Measurements from ENCODE around the gene P2RY2. TPM values are rescaled to one million over a fixed set of nuclear protein-coding genes. Genes with fewer than 3 reads are reported as not detected.
"Not testable (repeated sequence)": the region's sequence is repeated elsewhere in the genome, so short reads cannot be mapped to it uniquely, and the experiment has no call there.

The P2RY2 gene
- total RNA-seq, 1 donor from 2014 or later = 2.3 TPM

DNA sequence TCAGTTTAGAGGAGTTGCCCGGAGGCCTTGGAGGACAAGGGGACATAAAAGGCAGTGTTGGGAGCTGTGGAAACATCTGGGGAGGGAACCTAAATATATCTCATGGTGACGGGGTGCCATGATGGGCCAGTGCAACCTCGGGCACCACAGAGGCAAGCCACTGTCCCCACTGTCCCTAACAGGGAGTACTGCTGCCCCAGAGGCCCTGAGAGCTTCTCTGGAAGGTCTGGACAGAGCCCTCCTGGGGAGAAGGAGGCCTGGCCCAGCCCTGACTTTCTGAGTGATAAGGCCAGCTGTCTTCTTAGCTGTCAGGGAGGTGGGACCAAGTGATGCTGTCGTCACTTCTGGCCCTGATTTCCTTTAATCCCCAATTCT is 48.6 kb downstream of the P2RY2 start:
- DNase-seq (ENCODE audit: low read depth, low spot score) = no peak

DNA sequence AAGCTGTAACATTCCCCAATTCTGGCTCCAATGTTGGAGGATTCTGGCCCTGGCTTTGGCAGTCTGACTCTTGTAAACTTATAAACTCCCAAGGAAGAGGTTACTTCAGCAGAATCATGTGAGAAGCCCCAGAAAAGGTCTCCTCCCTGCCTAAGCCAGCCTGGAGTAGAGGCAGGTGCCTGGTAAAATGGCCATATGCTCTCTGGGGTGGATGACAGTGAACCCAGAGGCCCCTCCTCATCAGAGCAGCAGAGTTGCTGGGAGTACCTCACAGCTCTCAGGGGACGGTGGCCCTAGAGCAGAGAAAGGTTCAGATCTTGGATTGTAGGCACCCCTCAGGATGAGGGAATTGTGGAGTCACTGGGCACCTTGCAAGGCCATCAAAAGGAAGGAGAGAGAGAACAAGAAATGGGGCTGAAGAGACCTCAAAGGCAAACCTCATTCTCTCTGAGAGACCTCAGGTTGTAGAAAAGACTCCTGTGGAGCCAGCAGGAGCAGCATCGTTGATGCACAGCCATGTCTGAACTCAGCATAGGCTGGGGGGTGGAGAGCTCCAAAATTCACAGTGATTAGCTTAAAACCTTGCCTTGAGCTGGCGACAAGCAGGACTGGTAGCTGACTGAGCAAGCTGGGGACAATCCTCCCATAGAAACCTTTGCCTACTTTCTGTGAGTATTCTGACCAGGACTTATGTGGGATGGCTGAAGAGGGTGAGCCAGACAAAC is 49.2 kb downstream of the P2RY2 start:
- DNase-seq (ENCODE audit: low read depth, low spot score) = no peak

DNA sequence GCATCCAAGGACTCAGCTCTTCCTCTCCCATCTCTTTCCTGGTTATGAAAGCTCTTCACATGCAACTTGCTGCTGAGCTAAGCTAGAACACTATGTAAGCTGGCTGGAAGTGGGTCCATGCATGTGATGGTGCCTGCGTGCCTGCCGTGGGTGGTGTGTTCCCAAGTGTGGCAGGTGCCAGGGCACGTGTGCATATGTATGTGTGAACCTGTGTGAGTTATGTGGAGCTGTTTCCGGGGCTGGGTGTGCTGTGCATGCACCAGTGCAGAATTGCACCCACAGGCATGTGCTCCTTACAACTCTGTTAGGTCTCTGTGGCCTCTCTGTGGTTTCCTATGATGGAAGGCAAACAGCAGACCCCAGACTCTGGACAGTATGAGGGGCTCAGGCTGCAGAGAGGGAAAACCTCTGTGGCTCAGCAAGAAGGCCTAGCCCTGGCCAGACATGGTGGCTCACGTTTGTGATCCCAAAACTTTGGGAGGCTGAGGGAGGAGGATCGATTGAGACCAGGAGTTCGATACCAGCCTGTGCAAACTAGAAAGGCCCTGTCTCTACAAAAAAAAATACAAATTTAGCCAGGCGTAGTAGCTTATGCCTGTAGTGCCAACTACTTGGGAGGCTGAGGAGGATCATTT is 49.9 kb downstream of the P2RY2 start:
- no peak for DNase-seq (ENCODE audit: low read depth, low spot score)

DNA sequence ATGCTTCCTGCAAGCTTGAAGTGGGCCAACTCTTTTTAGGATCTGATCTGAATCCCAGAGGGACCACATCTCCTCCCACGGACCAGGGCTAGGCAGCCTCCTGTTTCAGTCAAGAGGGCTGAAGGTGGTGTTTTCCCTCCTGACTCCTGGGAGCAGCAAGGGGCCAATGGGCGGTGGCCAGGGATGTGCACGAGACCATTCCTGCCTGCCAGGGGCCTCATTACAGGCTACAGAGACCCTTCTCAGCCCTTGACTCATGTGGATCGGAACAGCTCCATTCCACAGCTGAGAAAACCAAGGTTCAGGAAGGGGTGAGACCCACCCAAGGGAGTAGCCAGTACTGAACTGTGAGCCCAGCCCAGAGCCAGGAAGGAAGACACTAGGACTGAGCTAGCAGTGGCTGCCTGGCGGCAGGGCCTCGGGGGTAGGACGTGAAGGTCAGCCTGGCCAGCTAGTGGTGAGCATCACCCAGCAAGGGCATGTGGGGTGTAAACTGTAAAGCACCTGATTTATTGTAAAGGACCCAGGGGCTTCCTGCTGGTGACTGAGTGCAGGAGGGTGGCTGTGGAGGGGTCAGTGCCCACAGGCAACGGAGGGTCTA is 50.7 kb downstream of the P2RY2 start:
- DNase-seq (ENCODE audit: low read depth, low spot score) = no peak

DNA sequence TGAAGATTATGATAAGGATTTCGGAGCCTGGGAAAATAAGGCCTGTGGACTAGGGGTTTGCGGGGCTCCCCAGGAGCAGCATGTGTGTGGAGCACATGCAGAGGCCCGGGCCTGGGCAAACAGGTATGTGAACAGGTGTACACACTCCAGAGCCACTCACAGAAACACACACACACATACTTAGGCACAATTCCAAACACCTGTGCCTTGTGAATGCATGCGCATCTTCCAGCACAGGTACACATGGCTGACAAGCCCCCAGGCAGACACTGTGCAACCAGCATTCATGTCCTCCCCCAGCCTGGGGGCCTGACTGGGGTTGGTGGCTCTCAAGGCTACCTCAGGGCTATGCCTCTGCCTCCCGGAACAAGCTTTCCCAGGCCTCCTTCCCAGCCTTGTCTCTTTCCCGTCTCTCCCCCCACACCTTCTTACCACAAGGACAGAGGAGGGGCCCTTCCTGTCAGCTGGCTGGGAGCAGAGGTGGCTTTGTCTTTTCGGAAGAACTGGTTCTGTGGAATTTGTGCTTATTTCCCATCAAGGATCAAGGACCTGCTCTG is 51.5 kb downstream of the P2RY2 start:
- DNase-seq (ENCODE audit: low read depth, low spot score) = no peak

DNA sequence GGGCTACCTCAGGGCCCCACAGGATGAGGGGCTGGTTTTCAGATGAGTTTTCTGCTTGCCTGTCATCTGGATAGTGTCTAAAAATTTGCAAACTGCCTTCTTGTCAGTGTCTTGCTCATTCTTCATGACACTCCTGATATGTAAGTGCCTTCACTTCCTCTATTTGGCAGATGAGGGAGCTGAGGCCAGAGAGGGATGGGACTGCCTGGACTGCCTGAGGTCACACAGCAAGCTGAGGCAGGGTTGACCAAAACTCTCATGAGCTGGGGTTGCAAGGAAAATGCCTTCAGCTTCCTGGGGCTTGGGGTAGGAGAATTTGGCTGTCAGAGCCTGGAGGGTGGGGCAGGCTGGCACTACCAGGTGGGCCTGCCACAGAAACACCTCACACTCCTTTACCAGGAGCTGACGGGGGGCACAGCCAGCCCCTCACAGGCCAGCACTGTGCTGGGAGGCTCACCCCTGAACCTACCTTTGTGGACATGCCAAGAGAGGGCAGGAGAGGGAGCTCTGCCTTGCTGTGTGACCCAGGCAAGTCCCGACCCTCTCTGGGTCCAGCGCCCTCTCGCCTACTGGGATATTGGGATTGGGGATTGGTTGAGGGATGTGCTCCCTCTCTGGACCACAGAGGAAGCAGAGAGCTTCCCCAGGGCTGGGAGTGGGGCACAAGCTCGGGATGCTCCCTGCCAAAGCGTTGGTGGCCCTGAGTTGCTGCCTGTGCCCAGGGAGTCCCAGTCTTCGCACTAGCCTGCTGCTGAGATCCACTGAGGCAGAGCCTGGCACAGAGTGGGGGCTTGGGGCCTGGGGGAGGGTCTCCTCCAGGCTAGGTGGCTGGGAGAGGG is 52.2 kb downstream of the P2RY2 start:
- DNase-seq (ENCODE audit: low read depth, low spot score) = no peak

DNA sequence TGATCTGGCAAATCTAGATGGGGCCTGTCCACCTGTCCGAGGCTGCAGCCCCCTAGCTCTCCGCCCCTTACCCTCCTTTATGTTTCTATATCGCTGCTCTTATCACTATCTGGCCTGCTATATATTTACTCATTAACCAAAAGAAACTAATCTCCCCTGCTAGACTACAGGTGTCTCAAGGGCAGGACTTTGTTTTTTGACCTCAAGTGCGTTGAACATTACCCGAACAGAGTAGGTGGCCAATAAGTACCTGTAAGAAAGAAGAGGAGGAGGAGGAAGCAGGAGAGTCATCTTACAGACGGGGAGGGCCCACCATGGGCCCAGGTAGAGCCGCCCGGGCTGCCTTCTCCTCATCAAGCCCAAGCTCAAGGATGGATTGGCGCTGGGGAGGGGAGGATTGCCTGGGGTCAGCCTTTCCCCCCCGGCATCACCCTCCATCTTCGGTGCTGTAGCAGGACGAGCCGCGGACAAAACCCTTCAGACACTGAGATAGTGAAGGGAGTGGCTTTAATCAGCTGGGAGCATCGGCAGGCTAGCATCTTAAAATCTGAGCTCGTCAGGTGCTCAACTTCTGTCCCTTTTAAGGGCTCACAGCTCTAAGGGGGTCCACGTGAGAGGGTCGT is 52.9 kb downstream of the P2RY2 start:
- DNase-seq (ENCODE audit: low read depth, low spot score) = no peak

DNA sequence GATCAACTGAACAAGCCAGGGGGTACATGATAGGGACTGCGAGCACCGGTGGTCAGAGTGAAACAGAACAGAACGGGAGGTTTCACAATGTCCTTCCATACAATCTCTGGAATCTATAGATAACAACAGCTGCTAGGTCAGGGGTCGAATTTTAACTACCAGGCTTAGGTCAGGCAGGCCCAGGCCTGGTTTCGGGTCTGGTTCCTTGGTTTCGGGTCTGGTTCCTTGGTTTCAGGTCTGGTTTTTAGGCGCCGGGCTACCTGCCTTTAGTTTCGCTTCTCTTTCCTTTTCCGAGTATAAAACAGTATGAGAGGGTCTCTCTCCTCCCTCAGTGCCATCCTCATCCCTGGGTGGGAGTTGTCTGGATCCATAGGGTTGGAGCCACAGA is 53.4 kb downstream of the P2RY2 start:
- not testable (repeated sequence) for DNase-seq (ENCODE audit: low read depth, low spot score)

DNA sequence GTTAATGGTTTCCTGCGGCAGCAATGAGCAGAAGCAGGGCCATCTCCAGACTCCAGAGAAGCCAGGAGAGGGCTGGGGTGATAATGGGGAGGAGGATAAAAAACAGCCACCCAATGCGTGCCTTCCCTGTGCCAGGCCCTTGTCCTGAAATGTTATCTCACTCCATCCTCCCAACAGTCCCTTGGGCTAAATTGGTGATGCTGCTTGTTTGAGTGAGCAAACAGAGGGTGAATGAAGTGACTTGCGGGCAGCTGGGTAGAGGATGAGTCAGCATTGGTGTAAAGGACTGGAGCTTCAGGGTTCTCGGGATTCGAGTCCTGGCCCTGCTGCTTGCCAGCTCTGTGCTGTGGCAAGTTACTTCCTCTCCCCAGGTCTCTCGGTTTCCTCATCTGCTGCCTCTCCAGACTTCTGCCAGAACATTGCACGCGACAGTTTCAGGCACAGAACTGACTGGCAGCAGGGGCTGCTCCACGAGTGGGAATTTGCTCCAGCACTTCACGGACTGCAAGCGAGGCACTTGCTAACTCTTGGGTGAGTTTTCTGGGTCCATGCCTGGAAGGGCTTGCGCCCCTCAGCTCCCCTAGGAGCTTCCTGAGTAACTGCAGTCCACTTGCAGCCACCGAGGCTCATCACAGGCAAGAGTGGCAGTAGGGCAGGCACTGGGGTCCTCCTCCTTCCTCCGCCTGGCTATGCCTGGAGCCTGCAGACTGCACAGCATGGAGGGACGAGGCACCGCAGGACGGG is 54.0 kb downstream of the P2RY2 start, which contains the start of gene P2RY6:
Gene P2RY6, plus strand, starts transcription at position 403 of the 744 bp plus-strand sequence. CDS start 24,181 bp downstream, outside the sequence.
- no peak for DNase-seq (ENCODE audit: low read depth, low spot score)

DNA sequence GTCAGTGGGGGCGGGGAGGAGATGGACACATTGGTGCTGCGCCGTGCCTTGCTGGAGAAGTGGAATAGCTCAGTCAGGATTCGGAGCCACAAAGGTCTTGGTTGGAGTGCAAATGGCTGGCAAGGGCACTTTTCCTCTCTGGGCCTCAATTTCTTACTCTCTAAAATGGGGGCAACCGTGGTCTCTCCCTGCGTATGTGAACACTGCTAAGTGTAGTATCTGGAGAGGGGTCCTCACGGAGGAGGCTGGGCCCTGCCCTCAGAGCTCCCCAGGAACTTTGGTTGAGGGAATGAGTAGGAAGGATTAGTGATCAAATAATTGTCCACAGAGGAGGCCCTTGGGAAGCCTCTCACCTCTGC is 54.6 kb downstream of the P2RY2 start:
- no peak for DNase-seq (ENCODE audit: low read depth, low spot score)

DNA sequence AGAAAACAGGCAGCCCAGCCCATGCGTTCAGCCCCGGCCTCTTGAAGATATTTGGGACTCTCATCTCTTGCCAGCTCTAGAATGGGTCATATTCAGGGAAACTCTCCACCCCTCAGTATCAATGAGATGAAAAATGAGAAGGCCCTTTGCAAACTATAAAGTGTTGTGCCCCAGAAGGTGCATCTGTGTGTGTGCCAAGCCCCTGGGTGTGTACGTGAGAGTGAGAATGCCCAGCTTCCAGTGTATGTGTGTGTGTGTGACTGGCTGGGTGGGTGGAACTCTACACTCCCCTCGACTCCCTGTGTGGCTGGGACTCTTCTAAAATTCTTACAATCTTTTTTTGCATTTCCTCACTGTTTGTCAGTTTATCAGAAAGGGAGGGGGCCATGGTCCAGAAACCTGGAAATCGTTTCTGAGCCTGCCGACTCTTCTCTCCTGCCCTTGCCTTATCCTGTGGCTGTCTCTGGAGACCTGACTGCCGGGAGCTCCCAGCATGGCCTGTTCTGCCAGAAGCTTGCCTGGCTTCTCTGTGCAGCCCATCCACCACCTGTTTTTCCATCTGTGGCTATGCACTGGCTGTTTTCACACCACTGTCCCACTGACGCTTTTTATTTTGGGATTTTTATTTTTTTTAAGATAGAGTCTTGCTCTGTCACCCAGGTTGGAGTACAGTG is 55.3 kb downstream of the P2RY2 start:
- DNase-seq (ENCODE audit: low read depth, low spot score) = no peak

DNA sequence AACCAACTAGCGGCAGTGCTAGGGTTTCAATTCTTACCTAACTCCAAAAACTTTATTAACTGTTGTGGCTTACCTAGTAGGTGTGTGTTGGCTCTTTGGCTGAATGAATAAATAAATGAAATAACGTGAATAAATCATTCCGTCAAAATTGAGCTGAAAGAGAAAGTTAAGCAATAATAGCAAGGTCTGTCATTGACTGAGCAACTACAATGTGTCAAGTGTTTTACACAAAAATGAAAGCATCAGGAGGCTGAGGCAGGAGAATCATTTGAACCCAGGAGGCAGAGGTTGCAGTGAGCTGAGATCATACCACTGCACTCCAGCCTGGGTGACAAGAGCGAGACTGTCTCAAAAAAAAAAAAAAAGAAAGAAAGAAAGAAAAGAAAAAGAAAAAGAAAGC is 56.1 kb downstream of the P2RY2 start:
- DNase-seq (ENCODE audit: low read depth, low spot score) = not testable (repeated sequence)

DNA sequence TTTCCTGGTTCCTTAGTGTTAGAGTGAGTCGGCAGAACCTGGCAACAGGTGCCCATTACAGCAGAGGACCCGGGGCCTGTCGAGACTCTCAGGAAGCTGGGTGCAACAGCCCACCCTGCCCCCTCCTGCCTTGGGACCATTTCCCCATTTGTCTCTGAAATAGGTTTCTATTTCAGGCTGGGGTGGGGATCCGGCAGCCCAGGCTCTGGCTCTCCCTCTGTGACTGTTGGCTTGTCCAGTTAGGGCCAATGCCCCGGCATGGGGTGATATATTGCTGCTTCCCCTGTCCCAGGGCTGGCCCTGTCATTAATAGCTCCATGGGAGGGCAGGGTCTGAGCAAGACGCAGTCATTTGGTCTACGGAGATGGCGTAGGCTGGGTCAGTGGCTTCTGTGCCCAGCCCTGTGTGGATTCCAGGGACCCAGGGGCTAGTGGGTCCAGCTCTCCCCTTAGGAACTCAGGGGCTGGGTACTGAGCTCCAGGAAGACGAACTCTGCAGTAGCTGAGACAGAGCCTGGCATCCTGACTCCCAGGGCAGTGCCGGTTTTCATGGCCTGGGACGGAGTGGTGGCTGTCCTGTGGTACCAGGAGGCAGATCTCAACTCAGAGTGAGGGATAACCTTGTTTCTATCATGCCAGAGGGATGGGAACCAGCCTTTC is 56.8 kb downstream of the P2RY2 start:
- no peak for DNase-seq (ENCODE audit: low read depth, low spot score)

DNA sequence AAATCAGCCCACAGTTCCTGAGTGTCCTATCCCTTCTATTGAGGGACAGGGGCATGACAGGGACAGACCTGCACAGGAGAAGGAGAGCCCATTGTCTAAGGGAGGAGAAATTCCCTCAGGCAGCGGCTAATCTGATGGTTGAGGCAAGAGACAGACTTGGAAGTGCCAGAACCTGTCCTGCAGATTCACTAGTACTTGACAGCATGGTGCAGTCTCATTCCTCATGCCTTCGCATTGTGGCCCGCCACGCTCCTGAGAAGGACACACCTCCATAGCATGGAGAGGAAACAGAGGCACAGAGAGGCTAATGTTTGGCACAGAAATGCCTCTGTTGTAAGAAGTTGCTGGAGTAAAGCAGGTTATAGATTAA is 57.3 kb downstream of the P2RY2 start:
- no peak for DNase-seq (ENCODE audit: low read depth, low spot score)

DNA sequence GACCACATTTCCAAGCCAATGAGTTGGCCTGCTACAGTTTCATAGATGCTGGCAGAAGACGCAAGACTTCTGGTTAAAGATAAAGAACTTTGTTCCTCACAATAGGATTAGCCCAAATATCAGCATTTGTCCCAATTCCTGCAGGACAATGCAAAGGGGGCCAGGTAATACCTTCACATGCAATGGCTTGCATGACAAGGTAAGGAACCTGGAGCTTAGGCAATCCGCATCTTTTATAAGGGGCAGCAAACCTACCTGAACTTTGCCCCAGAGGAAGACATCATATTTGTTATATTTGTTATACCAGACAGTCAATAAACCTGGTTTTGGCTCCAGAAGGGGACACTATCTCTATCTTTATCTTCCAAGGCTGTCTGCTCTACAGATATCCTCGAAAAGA is 59.4 kb downstream of the P2RY2 start:
- DNase-seq (ENCODE audit: low read depth, low spot score) = no peak

DNA sequence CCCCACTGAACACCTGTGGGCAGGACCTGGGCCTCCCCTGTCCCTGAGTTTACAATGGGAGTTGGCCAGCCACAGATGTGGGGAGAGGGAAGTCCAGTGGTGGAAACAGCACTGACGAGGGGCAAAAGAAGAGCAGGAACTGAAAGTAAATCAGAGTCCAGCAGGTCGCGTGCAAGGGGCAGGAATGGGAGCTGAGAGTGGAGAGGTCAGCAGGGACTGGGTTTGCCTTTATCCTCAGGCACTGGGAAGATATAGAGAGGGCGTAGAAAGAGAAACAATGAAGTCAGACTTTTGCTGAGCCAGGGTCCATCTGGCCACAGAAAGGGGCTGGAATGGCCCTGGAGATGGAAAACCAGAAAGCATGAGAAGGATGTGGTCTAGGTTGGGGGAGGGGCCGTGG is 62.5 kb downstream of the P2RY2 start:
- DNase-seq (ENCODE audit: low read depth, low spot score) = no peak

DNA sequence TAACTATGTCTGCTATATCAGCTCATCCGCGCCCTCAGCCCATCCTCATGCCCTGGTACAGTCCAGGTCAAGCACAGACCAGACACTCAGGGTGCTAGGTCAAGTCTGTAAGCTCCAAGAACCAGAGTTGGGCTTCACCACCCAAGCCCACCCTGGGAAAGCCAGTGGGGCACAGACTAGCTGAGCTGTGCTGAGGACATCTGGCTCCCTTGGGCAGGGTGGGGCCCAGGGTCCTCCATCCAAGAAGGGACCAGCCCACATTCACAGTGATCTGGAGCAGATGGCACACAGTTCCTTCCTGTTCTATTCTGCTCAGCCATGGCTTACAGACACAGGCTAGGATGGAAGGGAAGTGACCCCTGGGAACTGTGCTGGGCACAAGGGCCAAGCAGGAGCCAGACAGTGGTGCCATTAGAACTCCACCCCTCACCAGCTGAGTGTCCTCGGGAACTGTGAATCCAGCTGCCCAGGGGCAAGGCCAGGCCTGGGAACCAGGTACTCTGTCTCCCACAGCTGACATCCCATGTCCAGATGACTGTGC is 63.2 kb downstream of the P2RY2 start:
- no peak for DNase-seq (ENCODE audit: low read depth, low spot score)

DNA sequence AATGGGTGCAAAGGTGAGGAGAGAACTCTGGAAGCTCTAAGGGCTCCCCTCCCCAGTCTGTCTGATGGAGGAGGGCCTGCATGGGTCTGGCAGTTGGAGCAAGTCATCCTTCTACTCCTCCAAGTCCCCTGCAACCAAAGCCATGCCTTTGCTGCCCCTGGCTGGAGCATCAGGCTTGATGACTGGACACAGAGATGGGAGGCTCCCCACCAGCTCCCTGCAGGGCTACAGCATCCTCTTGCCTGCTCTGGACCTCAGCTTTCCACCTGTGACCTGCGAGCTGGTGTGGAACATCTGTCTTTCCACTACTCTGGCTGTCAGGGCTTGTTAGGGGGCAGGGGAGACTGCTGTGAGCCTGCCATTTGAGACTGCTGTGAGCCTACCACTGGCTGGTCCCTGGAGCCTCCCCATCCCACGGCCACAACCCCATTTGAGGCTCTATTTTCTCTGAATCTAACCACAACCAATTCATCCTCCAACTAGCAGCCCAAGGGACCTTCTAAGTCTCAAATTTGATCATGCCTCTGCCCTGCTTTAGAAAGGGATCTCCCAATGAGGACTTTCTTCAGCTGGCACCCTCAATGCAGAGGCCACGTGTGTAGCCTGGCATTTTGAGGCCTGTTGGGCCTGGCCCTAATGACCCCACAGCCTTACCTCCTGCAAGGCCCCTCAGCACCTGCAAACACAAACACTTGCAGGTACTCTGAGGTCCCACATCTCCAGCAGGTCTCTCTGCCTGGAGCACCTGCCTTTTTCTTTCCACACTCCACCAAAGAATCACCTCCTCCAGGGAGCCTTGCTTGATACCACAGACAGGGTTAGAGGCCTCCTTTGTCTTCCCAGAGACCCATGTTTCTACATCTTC is 63.9 kb downstream of the P2RY2 start:
- DNase-seq (ENCODE audit: low read depth, low spot score) = no peak
